MM.1S (cell line): ENCODE data around the gene APCDD1L.

Experiments
- CTCF ChIP-seq: fragments of 300-600 bp; sonication (generic); IDR thresholded peaks from 2 replicates; pipeline ENCODE4 v1.5.1; 2016; ENCODE audit warnings: antibody characterized with exemption, low read length, mixed read lengths
- EZH2 ChIP-seq: fragments of 300-600 bp; sonication (generic); optimal IDR thresholded peaks from 2 replicates; pipeline ENCODE3; 2017; ENCODE audit warnings: low read depth, mild to moderate bottlenecking, antibody characterized with exemption, low read length, mixed read lengths
- EZH2phosphoT487 ChIP-seq: fragments of 300-600 bp; sonication (generic); IDR thresholded peaks from 2 replicates; pipeline ENCODE4 v1.6.1; 2018; ENCODE audit warnings: antibody characterized with exemption, low read length

- TF ChIP-seq CTCF (no peak), EZH2phosphoT487 (no peak), EZH2 (no peak)
Measured at GRCh38 chr20:58448958-58449357, 66.2 kb downstream of the APCDD1L start.
